Nephron (organoid): ENCODE results near the gene C17orf114.

Experiments
- H3K27ac Mint-ChIP-seq, 3 experiments: 2 replicates each; pipeline ENCODE4 v1.8.0; 2020; ENCODE audit warnings: mixed read lengths in 3 of 3, mild to moderate bottlenecking in 2 of 3, moderate library complexity in 1 of 3
- H3K27me3 Mint-ChIP-seq: 2 replicates; pipeline ENCODE4 v1.8.0; 2021; ENCODE audit warnings: low read depth, mild to moderate bottlenecking, moderate library complexity, mixed read lengths
- H3K36me3 Mint-ChIP-seq: 2 replicates; pipeline ENCODE4 v1.8.0; 2020; ENCODE audit warnings: low read depth, mixed read lengths
- H3K4me1 Mint-ChIP-seq: 2 replicates; pipeline ENCODE4 v1.8.0; 2020; ENCODE audit warnings: mixed read lengths
- H3K4me3 Mint-ChIP-seq, 3 experiments: 2 replicates each; pipeline ENCODE4 v1.8.0; 2020; ENCODE audit warnings: mild to moderate bottlenecking in 3 of 3, mixed read lengths in 3 of 3, moderate library complexity in 2 of 3
- H3K9me3 Mint-ChIP-seq: 2 replicates; pipeline ENCODE4 v1.8.0; 2020; ENCODE audit warnings: mixed read lengths
- TF ChIP-seq, protein P1 (sequence below), 3 experiments: fragments of 200-600 bp; sonication (generic); IDR thresholded peaks; one replicate each; pipeline ENCODE4 v1.5.0; 2021; ENCODE audit warnings: antibody characterized with exemption in 3 of 3; ENCODE audit not compliant: unreplicated experiment in 3 of 3

C17orf114 gene

DNA sequence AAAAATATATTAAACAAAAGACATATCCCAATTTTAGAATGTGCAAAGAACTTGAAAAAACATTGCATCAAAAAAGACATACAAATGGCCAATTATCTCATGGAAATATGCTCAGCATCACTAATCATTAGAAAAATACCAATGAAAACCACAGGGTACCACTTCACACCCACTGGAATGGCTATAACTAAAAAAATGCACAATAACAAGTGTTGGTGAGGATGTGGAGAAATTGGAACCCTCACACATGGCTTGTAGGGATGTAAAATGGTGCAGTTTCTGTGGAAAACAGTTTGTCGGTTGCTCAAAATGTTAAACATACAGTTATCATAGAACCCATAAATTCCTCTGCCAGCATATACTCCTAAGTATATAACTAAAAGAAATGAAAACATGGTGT, 7.0 kb downstream of the C17orf114 start:
- Mint-ChIP-seq H3K36me3 (peaks cover 13% of the 10 kb centered on the region), H3K9me3 (no peaks in the 10 kb centered on the region), H3K4me3 (peak overlapping the region in 2 of 3 experiments; percentile 51 to 64), H3K27me3 (peaks cover 10% of the 10 kb centered on the region), H3K27ac (no peak overlapping the region), H3K4me1 (peaks cover 12% of the 10 kb centered on the region)
- TF ChIP-seq, protein P1, sequence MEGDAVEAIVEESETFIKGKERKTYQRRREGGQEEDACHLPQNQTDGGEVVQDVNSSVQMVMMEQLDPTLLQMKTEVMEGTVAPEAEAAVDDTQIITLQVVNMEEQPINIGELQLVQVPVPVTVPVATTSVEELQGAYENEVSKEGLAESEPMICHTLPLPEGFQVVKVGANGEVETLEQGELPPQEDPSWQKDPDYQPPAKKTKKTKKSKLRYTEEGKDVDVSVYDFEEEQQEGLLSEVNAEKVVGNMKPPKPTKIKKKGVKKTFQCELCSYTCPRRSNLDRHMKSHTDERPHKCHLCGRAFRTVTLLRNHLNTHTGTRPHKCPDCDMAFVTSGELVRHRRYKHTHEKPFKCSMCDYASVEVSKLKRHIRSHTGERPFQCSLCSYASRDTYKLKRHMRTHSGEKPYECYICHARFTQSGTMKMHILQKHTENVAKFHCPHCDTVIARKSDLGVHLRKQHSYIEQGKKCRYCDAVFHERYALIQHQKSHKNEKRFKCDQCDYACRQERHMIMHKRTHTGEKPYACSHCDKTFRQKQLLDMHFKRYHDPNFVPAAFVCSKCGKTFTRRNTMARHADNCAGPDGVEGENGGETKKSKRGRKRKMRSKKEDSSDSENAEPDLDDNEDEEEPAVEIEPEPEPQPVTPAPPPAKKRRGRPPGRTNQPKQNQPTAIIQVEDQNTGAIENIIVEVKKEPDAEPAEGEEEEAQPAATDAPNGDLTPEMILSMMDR (IDR thresholded peaks at IDR 0.05; ENCODE audit: unreplicated experiment in 3 of 3), result no peak

DNA sequence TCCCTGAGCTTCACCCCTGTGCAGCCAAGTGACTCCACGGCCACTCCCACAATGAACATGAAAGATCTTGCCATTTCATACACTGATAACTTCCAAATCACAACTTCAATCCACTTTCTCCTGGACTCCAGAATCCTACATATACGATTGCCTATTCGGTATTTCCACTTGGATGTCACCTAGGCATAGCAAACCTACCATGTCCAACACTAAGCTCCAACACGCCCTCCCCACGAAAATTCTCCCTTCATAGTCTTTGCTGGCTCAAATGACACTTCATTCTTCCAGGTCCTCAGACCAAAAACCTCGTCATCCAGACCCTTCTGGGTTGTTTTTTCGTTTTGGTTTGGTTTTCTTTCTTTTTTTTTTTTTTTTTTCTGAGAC, 11.4 kb downstream of the C17orf114 start:
- no peaks in the 10 kb centered on the region for H3K9me3 Mint-ChIP-seq
- H3K4me1 Mint-ChIP-seq, result peaks cover 29% of the 10 kb centered on the region
- H3K27me3 Mint-ChIP-seq, result peaks cover 10% of the 10 kb centered on the region
- peak overlapping the region; percentile 70 to 93 (median 84) for H3K27ac Mint-ChIP-seq
- TF ChIP-seq, protein P1 (IDR thresholded peaks at IDR 0.05; ENCODE audit: unreplicated experiment in 3 of 3), result no peak
- peak overlapping the region; percentile 86 to 93 (median 92) for H3K4me3 Mint-ChIP-seq
- H3K36me3 Mint-ChIP-seq, result no peaks in the 10 kb centered on the region

DNA sequence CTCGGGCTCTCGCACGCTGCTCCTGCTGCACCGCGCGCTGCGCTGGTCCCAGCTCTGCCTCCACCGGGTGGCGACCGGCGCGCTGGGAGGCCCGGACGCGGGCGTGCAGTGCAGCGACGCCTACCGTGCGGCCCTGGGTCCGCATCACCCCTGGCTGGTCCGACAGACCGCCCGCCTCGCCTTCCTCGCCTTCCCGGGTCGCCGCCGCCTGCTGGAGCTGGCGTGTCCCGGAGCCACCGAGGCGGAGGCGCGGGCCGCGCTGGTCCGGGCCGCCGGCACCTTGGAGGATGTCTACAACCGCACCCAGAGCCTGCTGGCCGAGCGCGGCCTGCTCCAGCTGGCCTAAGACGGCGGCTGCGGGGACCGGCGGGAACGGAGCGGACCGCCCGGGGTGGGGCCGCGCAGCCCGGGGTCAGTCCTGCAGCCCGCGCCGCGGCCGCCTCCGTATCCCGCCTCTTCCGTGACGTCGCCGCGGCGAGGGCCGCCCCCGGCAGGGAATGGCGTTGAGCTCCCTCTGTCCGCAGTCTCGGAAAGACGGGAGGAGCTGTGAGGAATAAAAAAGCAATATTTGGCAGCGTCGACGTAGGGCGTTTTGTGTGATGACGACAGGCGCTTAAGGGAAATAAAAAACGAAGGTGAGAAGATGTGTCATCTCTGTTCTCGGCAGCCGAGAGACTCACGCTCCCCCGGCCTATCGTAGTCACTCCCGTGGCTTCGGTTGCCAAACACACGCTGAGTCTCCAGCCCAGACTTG, 12.0 kb downstream of the C17orf114 start:
- Mint-ChIP-seq H3K36me3 (no peaks in the 10 kb centered on the region), H3K4me3 (peak overlapping the region; percentile 86 to 93 (median 92)), H3K4me1 (peaks cover 29% of the 10 kb centered on the region), H3K9me3 (no peaks in the 10 kb centered on the region), H3K27ac (peak overlapping the region; percentile 70 to 93 (median 90)), H3K27me3 (peaks cover 10% of the 10 kb centered on the region)
- TF ChIP-seq, protein P1 (IDR thresholded peaks at IDR 0.05; ENCODE audit: unreplicated experiment in 3 of 3), result peak; percentile 66 to 87 (median 75)

DNA sequence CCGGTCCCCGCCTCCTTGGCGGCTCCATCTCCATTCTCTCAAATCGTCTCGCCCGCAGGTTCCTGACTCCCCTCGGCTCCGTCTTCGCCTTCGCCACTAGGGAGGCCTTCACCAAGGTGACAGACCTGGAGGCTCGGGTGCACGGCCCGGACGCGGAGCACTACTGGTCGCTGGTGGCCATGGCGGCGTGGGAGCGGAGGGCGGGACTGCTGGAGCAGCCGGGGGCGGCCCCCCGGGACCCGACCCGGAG, 12.5 kb downstream of the C17orf114 start:
- no peaks in the 10 kb centered on the region for H3K9me3 Mint-ChIP-seq

DNA sequence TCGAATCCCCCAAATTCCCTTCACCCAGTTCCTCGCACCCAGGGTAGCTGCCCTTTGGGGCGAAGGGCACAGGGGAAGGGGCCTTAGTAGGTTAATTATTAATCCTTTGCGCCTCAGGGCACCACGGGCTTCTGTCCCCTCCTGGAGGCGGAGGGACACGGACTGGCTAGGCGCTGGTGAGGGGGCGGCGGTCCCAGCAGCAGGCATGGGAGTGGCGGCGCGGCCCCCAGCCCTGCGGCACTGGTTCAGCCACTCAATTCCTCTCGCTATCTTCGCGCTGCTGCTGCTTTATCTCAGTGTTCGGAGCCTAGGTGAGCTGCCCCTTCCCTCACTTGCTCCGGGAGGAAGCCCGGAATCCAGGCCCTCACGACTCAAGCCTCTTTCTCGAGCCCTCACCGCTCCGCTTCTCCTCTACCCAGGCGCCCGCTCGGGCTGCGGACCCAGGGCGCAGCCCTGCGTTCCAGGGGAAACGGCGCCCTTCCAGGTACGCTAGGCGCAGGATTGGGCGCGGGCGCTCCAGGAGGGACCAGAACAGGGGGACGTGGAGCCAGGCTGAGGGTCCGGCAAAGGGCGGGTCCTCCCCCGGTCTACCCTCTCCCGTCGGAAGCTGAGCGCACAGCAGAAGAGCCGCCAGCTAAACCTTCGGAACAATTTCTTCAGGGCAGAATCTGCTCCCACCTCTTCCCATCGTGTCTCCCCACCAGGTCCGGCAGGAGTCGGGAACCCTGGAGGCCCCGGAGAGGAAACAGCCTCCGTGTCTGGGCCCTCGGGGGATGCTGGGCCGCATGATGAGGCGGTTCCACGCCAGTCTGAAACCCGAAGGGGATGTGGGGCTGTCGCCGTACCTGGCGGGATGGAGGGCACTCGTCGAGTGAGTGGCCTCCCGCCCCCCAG, 13.1 kb downstream of the C17orf114 start, which contains the start of gene GLTPD2:
GLTPD2 (plus strand) TSS at position 158 of the 894 bp plus-strand sequence; CDS start at position 206, 48 bp downstream.
- Mint-ChIP-seq H3K4me3 (peak within 1 kb of the TSS; percentile 88 to 91 (median 88)), H3K4me1 (peaks cover 29% of the 10 kb centered on the region)

More for the DNA sequence above, 12.5 kb downstream of the C17orf114 start:
- Mint-ChIP-seq H3K27me3 (peaks cover 10% of the 10 kb centered on the region), H3K4me1 (peaks cover 29% of the 10 kb centered on the region), H3K4me3 (peak overlapping the region; percentile 88 to 91 (median 88)), H3K36me3 (no peaks in the 10 kb centered on the region), H3K27ac (peak overlapping the region in 2 of 3 experiments; percentile 85 to 90)
- TF ChIP-seq, protein P1 (IDR thresholded peaks at IDR 0.05; ENCODE audit: unreplicated experiment in 3 of 3), result no peak

More for the DNA sequence above, 13.1 kb downstream of the C17orf114 start, which contains the start of gene GLTPD2:
- Mint-ChIP-seq H3K27ac (peak within 1 kb of the TSS; percentile 50 to 92 (median 85)), H3K27me3 (peaks cover 10% of the 10 kb centered on the region), H3K9me3 (no peaks in the 10 kb centered on the region), H3K36me3 (no peaks in the 10 kb centered on the region)
- TF ChIP-seq, protein P1 (IDR thresholded peaks at IDR 0.05; ENCODE audit: unreplicated experiment in 3 of 3), result no peak
